Left forelimb (tissue), 1 donor: Measurements from ENCODE around the gene AGTRAP.

Source experiments
- DNase-seq: peaks from one replicate; pipeline ENCODE4 v3.0.0-alpha.2; 2018; ENCODE audit warnings: low spot score

The AGTRAP gene

GRCh38 chr1:11735854-11736745 lies at the start of gene AGTRAP:
Gene AGTRAP, plus strand, starts transcription at chr1:11736136. Its CDS starts 73 bp downstream, at chr1:11736209.
- peak; percentile 95 for DNase-seq

DNA sequence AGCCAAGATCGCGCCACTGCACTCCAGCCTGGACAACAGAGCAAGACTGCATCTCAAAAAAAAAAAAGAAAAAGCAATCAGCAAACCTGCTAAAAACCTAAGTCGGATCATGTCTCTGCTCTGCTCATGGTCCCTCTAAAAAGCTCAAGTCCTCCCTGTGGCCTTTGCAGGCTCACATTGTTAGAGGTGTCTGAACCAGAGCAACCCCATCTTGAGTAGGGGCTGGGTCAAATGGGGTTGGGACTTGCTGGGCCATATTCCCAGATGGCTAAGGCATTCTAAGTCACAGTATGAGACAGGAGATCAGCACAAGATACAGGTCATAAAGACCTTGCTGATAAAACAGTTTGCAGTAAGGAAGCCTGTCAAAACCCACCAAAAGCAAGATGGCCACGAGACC lies 47.4 kb upstream of the AGTRAP start:
- DNase-seq: no peak

GRCh38 chr1:11690397-11691301 lies 45.3 kb upstream of the AGTRAP start:
- DNase-seq: no peak

- no peak for DNase-seq
Measured at GRCh38 chr1:11691302-11691914, 44.5 kb upstream of the AGTRAP start, which contains the start of gene DRAXIN. Gene DRAXIN, plus strand, starts transcription at chr1:11691710. Its CDS starts 14,549 bp downstream, at chr1:11706259.

GRCh38 chr1:11691928-11692711 lies 43.8 kb upstream of the AGTRAP start:
- no peak for DNase-seq

DNA sequence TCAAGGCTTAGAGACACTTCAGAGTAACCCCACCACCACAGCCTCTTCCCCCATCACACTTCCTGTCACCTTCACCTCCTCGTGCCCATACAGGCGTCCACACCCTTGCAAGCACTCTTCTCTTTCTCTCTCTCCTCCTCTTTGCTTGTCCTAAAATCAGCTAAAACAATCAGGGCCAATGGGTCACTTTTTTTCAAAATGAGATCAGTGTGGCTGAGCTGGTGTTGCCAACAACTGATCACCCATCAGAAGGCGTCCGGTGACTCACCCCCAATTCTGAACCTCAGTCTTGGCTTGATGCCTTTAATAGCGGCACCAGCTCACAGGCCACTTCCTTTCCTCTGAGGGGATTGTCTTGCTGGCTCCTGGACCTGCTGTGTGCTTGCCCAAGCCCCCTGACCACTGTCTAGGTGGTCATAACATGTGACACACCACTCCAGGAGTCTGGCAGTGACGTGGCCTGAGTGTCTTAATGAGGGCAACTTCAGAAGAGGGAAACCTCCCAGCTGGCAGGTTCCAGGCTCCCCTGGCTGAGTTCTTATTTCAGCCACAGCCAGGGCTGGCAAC lies 42.8 kb upstream of the AGTRAP start:
- no peak for DNase-seq

DNA sequence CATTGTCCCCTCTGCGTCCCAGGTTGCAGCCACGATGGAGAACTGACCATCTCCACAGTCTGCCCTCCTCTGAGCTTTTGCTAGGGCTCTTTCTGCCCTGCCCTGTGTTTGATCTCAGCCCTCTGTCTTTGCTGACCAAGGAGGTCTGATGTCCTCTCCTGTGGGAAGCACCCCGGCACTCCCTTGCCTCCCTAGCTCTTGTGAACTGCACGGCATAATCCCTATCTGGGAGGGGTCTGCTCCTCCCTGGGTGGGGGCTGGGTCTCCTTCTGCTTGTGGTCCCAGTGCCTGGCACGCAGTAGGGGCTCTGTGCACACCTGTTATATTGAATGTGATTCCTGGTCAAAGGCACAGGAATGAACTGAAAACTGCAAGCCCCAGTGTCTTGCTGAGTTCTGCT lies 42.0 kb upstream of the AGTRAP start:
- no peak for DNase-seq

DNA sequence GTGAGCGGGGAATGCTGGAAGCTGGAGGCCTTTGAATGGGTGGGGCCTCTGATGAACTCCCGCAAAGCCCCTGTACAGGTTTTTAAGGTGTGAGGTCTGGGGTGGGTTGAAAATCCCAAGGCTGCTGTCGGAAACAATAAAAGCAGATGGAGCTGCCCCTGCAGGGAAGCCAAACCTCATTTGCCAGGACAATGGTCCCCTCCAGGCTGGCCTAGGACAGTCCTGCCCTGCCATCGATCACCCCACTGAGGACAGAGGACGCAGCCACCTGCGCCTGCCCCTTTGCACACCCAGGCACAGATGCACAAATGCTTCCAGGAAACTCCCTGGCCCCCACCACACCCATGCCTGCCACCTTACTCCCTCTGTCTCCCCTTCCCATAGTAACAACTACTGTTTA lies 40.1 kb upstream of the AGTRAP start:
- DNase-seq: no peak

DNA sequence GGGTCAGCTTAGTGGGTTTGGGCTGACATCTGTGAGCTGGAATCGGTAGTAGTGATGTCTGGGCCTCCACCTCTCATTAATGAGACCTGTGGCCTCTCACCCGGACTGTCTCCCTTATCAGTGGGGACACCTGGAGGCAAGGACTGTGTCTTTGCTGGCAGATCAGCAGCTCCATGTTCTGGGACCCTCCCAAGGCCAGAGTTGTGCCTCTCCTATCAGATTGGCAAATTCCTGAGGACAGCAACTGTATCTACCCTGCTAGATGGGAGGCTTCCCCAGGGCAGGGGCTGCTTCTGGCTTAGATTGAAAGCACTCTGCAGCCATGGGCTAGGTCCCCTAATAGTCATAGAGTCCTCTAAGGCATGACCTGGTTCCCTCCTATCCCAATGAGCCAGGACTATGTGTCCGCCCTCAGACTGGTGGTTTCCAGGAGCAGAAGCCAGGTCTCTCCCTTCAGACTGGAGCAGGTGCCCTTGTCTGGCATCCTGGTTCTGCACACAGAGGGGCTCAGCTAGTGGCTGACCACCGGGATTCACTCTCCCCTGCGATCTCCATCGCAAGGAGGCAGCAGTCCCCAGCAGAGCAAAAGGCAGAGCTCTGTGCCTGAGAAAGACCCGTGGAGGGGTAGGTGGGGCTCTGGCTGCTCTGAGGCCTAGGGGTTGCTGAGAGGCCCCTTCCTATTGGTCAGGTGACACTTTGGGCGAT lies 38.6 kb upstream of the AGTRAP start:
- no peak for DNase-seq

DNA sequence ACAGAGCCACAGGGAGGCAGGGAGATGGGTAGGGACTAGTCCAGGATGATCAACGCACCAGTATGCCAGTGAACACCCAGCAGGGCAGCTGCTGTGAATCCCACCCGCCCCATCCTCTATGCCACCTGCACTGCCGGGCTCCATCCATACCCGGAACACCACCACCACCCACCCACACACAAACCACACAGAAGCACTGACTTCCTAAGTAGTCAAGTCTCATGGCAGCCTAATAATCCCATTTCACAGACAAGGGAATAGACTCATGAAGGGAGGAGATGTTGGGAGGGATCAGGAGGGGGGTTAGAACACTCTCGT lies 38.1 kb upstream of the AGTRAP start:
- DNase-seq: no peak

DNA sequence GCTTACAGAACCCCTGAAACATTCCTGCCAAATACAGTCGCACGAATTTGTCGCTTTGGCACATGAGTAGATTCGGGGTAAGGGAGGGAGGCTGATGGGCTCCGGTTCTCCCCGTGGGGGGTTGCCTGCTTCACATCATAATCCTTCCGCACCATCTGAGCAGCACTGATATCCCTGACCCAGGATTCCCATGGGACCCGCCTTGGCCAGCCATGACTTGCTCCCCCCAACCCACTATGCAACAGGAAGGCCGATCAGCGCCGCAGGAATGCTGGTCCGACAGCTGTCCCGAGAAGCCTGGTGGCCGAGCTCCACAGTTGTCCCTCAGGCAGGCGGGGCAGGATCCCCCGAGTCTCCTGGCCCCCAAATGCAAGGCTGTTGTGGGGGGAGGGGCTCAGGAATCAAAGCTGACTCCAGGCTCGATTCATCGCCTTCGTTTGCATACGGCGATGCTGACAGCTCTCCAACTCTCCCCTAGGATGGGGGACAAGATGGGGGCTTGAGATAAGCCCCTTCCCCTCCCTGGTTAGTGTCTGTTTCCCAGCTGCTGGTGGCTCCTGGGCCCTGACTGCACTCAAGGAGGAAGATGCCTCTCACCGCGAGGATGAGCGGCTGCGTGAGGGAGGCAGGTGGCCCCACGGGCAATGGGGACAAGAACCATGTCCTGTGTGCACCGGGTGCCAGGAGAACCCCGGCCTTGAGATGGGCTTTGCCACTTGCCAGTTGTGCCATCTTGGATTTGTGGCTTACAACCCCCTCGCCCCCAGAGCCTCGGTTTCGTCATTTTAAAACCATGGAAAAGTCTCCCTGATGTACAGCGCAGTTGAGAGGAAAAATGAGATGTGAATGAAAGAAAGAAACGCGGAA lies 35.1 kb upstream of the AGTRAP start:
- no peak for DNase-seq

GRCh38 chr1:11701551-11701961 lies 34.4 kb upstream of the AGTRAP start:
- DNase-seq: no peak

GRCh38 chr1:11701981-11702803 lies 33.7 kb upstream of the AGTRAP start:
- DNase-seq: no peak

DNA sequence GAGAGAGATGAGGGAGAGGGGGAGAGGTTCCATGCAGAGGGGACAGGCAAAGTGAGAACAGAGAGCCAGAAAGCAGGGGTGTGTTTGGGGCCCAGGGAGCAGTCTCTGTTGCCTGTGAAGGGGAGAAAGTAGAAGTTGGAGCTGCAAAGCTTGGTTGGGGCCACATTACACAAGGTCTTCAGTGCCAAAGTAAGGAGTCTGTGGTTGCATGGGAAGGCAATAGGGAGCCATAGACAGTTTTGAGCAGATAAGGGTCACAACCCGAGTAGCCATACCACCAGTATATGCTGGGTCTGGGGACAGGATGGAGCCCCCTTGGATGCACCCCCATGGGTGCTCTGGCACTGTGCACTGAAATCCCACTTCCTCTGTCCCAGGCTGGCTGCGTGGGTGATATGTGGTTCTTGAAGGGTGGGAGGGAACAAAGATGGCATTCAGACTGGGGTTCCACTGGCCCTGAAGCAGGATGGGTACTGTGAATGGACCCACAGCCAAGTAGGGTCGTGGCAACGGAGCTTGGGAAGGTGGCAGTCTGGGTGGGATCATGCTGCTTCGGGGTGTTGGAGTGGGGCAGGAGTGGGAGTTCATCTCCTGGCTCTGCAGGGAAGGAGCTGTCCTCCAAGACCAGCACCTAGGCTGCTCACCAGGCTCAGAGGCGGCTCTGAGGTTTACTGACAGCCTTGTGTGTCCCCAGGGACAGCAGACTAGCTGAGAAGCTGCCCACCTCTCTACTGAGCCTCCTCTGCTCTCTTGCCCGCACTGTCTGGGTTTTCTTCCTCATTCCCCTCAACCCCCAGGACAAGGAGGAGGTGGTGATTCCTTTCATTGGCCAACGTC lies 32.4 kb upstream of the AGTRAP start:
- no peak for DNase-seq

DNA sequence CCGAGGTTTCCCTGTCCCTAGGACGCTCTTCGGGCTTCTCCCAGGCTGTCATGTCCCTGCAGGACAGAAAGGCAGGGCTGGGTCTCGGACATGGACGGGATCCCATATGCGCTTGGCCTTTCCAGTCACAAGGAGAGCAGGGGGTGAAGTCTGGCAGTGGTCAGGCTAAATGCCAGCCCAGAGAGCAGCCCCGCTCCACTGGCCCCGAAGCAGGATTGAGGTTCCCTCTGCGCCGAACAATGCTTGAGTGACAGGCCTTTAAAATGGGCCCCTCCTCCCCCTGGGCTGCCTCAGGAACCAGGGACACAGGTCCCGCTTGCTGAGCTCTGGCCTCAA lies 31.8 kb upstream of the AGTRAP start:
- no peak for DNase-seq

DNA sequence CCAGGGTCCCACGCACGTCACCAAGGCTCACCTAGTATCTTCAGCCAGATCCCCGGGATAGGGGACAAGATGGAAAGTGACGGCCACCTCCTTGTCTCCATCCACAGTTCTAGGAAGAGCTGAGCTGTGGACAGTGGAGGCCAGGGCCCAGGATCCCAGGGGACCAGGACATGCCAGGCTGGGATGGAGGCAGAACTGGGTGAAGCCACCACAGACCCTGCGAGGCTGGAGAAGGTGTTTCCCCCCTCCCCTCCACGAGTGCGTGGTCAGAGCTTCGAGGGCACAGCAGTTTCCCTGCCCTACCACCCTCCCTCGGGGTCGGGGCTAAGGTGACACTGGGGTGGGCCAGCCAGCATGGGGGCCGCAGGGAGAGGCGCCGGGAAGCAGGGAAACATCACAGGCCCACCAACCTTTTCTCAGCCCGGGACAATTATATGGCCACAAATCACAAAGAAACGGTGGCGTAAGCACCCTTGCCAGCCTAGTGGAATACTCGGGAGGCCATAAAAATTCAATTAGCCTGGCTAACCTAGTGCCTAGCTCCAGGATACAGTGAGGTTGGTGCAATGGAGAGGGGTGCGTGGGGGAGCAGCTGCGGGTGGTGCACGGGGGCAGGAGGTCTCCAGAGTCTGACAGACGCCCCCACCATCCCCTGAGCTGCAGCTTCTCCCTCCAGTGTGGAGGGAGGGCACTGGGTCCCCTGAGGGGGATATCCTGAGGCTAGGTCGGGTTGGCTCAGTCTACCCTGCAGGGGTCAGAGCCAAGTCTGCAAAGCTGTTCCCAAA lies 31.1 kb upstream of the AGTRAP start:
- DNase-seq: no peak

- DNase-seq: no peak
Measured at GRCh38 chr1:11705596-11705995, 30.3 kb upstream of the AGTRAP start.
